HG03432 (cell line): Measurements from ENCODE around the gene MYLK.
A peak's percentile ranks its signal among the peaks of the same experiment; 100 is the strongest.
"Not testable (repeated sequence)": the region's sequence is repeated elsewhere in the genome, so short reads cannot be mapped to it uniquely, and the experiment has no call there.

ENCODE experiments used
- ATAC-seq: cut with Tn5 transposase; IDR thresholded peaks from one replicate; pipeline ENCODE4 v1.9.1; 2021; ENCODE audit warnings: mild to moderate bottlenecking, moderate library complexity; ENCODE audit not compliant: unreplicated experiment

MYLK gene

DNA sequence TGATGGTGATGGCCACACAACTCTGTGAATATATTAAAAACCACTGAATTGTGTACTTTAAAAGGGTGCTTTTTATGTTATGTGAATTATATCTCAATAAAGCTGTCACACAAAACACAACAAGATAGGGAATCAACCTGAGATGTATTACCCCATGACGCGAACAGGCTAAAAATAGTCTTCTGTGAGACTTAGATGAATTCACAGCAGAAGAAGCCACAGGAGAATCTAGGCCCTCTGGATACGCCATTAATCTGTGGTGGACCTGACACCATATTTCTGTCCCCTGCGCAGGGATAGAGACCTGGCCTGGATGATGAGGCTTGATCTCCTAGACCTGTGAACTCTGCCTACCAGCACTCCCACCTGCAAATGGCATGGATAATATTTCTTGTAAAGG is 153.3 kb downstream of the MYLK start:
- ATAC-seq, result no peak

DNA sequence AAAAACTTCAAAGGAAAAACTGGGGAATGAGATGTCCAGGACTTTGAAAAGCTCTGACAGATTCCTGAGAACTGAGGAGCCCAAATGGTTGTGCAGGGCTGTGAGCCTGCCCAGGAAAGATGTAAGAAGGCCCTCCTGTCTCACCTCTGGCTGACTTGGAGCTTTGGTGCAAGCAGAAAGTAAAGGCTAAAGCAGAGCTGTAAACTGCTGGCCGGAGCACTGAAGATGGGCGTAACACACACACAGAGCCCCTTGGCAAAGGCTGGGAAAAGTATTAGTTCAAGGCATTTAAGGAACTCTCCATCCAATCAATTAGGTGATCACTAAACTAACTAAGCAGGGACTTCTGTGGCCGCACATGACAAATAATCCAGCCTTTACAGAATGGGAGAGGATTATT is 155.1 kb downstream of the MYLK start:
- no peak for ATAC-seq

DNA sequence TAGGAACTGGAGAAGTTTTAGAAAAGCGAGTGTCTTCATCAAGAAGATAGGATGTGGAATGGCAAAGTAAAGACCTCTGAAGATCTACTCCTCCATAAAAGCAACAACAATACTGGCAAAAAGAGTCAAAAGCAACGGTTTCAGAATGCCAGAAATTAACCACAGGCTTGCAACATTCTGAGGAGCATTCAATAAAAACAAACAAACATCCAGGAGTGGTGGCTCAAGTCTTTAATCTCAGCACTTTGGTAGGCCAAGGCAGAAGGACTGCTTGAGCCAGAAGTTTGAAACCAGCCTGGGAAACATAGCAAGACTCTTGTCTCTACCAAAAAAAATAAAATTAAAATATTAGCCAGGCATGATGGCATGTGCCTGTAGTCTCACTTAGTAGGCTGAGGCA is 156.1 kb downstream of the MYLK start:
- ATAC-seq, result no peak

DNA sequence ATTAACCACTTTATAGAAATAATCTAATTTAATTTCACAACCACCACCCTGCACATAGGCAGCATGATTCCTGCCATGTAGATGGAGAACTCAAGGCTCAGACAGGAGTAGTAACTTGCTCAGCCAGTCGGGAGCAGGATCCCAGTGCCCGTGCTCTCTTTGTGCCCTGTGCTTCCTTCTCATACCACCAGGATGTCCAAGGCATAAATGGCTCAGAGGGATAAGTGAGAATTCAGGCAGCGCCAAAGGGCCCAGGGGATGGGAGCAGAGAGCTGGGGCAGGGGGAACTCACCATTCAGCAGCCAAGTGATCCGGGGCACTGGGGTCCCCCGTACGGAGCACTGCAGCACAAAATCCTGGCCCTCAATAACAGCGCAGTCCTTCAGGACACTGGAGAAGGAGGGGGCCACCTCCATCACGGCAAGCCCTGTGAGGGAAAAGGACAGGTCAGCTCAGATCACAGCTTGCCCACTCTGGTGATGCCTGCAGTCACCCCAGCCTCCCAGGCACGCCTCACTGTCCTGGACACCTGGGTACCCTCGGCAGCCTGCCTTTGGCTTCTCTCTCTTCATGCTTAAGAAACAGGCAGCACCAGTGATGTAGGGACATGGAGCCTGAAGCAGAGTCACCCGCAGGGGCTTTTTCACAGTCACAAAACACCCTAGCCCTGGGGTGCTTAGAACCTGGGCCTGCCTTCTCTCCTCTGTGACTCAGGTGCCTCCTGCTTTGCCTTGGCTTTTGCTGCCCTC is 158.3 kb downstream of the MYLK start:
- ATAC-seq, result no peak

DNA sequence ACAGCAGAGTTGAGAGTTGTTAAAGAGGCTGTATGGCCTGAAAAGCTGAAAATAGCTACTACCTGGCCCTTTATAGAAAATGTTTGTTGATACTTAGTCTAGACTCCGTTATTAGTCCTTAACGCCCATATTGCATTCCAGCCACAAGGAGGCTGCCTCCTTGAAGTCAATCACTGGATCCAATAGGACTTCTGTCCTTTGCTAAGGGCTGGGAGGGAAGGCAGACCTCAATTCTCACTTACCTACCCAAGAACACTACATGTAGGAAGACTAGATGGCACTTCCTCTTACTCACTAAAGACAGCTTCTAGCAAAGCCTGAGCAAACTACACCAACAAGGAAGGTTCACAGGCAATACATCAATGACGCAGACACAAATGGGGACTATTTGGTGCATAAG is 159.8 kb downstream of the MYLK start:
- ATAC-seq, result no peak

DNA sequence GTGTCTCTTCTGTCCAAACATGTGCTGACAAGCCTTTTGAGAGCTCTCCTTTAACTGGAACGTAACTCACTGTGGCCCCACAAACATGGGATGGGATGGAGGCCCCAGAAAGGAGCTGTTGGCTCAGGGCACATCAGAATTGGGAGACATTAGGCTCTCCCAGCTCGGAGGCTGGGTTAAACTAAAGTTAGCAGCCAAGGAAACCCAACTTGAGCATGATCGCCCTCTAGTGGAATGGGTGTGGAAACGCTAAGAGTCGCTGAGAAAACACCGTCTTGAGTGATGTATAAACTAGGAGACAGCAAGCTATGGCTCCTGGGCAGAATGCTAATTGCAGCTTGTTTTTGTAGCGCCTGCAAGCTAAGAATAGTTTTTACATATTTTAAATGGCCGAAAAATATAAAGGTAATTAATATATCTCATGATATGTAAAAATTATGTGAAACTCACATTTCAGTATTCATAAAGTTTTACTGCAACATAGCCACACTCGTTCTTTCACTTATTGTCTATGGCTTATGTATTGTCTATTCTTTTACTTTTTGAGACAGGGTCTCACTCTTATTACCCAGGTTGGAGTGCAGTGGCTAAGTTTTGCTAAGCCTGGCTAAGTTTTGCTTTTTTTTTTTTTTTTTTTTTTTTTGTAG is 160.5 kb downstream of the MYLK start:
- ATAC-seq, result peak; percentile 59

DNA sequence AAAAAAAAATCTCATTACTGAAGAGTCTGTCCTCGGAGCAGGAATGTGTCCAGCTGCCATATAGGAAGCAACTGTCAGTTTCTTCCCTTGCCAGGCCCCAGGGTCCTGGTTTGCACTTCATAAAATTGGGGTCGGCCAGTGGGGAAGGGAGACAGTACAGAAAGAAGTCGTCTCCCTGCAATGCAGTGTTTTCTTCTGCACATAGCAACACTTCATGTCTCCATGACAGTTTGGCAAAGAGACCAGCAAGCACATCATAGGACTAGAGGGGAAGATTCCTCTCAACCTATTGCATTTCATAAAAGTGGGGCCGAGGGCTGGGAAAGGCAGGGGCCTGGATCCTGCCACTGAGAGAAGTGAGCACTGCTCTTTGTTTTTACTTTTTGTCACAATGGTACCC is 161.1 kb downstream of the MYLK start:
- no peak for ATAC-seq

DNA sequence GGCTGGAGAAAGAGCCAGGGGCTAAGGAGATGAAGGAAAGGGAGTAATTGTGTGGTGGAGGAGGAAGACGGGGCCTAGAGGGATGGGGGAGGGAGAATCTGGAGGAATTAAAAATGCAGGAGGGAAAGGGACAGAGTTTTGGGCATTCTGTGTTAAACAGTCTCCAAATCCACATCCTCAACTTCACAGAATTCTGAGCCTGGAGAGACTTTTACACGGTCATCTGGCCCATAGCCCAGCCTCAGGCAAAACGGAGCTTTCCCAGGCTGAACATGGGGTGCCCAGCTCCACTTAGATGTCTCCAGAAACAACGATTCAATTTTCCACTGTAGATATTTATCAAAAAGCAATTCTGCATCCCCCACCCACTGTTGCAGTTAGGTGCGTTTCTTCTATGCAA is 161.7 kb downstream of the MYLK start:
- ATAC-seq, result no peak

DNA sequence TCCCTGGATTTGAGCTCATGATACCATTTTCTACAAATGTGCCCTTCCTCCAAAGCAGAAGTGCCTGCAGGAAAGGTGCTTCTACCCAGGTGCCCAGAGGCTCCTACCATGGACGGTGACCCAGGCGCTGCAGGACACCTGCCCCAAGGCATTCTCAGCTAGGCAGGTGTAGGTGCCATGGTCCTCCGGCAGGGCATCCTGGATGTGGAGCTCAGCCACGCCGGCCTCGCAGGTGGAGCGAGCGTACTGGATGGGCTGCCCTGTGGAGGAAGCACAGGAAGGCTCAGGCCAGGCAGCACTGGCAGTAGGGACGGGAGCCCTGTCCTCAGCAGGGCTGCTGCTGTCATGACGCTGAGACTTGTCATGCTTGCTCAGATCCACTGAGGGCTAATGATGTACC is 162.1 kb downstream of the MYLK start:
- no peak for ATAC-seq

DNA sequence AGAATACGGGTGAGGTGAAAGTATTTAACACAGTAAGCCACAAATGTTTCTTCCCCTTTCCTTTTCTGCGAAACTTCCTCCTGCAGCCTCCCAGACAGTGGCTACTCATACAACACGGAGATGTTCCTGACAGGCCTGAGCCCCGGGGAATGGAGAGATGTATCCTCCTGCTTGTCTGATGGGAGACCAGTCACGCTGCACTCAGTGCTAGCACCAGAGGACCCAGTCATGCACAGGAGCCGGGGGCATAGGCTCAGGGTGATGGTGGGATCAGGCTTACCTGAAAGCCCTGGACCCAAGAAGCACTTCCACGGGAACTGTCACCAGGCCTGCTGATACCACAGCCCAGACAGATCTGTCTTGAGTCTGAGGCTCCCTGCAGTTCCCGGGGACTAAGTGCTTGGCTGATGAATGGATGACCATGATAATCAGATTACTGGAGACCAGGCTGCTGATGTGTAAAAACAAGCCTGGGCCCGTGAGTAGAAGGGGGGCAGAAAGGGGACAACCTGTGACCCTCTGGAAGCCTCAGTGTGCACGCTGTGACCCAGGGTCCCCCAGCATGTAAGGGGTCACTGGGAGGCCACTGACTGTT is 162.9 kb downstream of the MYLK start:
- not testable (repeated sequence) for ATAC-seq

DNA sequence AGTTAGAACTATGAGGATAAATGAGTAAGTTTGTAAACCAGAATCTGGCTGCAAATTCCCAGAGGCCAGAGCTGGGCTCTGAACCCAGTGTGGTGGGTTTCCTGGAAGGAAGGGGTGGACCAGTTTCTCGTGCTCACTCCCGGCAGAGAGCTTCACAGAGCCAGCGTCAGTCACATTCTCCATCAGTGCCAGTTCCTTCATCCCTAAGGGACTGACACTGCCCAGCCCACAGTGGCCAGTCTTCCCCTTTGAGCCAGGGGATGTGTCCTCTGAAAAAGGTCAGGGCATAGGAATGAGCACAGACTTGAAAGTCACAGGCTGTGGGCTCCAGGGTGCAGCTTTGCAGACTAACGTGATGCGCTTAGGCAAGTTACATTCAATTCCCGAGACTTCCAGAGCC is 163.5 kb downstream of the MYLK start:
- ATAC-seq, result no peak

DNA sequence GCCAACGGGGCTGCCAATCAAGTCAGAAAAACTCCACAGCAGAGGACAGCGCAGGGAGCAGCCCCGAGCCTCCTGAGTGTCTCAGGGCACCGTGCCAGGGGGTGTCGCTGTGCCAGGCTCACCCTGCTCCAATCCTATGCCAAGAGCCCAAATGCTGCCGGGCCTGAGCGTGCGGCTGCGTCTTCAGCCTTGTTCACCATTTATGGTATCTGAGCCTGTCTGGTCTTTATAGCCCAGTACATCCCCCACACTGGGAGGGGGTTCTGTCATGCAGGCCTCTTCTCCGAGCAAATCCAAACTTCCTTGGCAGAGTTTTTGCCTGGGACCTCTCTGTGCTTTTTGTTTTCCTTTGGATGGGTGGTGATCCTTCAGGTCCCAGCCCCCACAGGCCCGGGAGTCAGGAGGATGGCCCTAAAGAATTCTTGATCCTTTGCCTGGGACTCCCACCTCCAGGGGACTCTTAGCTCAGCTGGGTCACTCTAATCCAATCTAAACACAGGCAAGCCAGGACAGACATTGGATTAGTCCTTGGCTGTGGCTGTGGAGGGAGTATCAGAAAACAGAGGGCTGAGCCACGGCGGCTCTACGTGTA is 164.2 kb downstream of the MYLK start:
- ATAC-seq, result no peak

DNA sequence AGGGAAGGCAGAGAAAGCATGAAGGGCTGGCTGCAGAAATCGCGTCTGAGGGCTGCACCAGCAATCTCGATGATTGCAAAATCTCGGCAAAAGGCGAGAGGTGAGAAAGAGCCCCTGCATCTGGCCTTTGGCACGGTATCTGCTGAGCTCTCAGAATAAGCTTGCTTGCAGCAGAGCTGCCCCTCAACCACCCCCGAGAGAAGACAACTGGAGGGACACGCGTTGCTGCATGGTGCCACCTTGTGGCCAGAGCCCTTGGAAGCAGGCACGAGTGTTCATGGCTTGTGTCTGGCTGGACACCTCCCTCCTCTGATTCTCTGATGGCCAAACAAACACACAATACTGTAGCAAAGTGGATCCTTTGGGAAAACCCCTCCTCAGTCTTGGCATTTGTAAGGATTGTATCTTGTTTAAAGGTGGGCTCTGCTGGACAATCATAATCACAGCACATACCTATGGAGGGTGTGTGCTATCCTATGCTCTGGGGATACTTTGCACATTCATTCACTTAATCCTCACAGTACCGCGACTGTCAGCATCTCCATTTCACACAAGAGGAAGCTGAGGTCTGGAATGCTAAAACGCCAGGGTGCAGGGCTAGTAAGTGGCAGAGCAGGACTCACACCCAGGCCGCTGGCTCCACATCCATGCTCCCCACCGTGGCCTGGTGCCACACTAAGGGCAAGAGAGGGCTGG is 164.9 kb downstream of the MYLK start:
- ATAC-seq, result not testable (repeated sequence)

DNA sequence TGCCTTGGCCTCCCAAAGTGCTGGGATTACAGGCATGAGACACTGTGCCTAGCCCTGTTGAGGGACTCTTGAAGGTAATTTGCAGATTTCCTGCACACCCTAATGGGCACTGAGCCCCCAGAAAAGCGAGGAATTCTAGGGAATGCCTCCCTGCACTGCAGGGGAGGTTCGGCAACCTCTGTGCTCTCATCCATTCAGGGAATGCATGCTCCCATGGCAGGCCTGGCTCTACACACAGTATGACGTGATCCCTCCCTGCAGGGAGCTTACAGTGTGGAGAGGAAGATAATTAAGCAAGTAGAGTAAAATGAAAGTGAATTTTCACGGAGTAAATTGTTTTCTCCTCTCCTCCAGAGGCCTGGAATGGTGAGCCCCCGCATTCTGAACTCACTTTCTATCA is 166.0 kb downstream of the MYLK start:
- no peak for ATAC-seq

DNA sequence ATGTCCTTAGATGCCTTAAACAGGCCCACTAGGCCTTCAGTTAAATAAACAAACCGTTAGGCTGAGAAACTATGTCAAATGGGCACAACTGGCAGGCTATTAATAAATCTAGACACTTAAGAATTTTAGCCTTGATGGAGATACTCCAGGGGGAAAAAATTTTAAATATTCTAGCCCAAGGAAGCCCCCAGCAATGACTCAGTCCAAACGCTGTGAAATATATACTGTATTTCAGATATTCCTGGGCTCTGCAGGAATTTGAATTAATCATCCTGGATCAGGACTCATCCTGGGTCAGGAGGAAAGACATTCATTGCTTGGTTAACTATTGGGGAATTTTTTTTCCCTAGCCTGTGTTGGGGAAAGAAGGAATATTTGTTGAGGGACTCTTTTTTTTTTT is 166.7 kb downstream of the MYLK start:
- not testable (repeated sequence) for ATAC-seq

DNA sequence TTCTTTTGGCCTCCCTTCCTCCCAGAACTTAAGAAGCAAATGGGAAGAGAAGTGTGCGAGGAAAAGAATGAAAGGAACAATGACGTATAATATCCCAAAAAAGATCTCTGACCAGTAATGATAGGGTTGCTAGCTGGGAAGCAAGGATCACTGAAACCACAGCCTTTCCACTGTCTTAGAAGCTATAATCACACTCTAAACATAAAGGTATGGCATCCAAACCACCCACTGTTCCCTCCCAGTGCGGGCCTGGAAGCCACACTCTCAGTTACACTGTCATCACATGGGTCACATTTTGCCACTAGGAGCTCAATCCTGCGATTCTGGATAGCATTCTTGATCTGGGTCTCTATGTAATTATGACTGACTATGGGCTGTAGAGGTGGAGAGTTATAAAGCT is 167.7 kb downstream of the MYLK start:
- no peak for ATAC-seq

DNA sequence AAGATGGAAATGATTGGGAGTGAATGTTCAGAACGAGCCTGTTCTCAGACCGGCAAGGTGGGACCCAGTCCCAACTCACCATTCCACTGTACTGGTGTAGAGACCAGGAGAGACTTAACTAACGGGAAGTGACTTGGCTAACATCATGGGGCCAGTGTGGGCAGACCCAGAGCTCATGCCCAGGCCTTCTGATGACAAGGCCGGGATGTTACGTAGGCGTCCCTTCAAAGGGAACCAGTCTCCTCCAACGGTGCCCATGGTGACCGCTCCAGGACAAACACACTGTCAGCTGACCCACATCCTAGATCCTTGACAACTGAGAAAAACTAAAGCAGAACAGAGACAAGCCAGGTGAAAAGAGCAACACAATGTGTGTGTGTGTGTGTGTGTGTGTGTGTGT is 170.9 kb downstream of the MYLK start:
- ATAC-seq, result no peak

DNA sequence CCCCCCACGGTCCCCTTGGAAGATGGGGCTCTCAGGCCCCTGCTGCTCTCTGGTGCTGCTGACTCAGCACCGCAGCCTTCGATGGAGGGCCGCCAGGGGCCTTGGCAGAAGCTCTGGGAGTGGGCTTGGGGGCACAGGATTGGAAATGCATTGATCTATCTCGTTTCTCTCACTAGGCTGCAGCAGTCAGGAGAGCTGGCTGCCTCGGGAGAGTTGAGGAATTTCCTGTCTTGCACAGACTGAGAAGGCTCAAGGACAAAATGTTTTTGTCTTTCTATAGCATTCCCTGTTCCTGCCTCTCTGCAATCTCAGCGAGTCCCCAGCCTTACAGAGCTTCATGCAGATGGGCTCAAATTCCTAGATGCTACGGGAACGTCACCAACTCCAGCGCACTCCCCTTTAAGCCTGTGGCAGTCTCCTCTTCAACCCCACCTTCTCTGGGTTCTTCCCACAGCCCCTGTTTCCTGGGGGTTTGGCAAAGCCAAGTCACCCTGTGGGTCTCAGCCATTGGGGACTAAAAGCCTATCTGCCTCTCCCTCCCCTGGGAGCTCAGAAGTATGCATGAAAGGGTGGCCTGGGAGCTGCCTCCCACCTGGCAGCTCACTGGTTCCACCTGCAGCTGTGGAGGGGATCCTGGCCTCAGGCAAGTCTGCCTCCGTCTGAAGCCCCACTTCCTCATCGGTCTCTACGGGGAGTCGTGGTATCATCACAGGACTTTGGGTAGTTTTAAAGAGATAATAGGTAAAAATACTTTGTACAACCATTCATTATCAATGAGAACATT is 171.9 kb downstream of the MYLK start:
- no peak for ATAC-seq

DNA sequence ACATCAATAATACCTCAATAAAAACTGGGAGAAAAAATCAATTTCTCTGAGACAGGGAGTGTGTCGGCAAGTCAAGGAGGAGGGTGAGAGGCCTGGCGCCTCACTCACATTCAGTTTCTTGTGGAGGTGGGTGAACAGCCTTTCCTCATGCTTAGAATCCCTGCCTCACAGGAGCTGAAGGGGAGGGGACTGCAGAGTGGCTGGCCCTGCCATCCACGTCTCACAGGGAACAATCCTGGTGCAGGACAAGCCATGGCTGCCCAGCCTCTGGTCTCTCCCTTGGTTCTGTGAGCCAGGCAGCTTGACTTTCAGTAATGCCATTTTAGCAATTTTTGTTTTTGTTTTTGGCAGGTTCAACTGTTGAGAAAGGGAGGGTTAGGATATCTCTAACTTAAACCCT is 172.8 kb downstream of the MYLK start:
- no peak for ATAC-seq

DNA sequence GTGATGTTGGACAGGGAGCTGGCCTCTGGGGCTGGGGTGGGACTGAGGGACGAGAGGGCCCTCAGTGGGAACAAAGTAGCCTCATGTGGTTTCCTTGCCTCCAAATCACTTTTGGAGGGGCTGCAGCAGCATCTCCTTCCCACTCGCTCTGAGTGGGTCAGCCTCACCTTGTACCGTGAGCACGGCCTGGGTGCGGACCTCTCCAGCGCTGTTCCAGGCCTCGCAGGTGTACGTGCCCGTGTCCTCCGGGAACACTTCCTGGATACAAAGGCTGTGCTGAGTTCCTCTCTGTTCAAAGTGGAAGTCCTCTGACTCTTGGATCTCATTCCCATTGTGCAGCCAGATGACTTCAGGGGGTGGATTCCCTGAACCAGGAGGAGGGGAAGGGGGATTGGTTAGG is 175.6 kb downstream of the MYLK start:
- no peak for ATAC-seq

DNA sequence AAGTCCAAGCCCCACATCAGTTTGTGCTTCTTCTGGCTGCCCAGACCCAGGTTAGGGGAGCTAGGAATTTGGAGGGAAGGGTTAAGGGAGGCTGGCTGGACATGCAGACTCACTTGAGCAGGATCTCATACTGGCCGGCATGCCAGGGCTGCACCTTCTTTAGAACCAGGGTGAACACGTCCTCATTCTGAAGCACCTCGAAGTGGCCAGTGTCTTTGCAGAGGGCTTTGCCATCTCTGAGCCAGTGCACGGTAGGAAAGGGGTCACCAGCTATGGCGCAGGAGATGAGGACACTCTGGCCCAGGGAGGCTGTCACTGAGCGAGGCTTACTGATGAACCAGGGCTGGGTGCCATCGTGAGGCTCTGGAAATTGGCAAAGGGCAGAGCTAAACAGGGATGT is 176.5 kb downstream of the MYLK start:
- ATAC-seq, result not testable (repeated sequence)
